ENCODE data around the gene DIS3. TPM values are rescaled to one million over a fixed set of nuclear protein-coding genes. Genes with fewer than 3 reads are reported as not detected.
"Not testable (repeated sequence)": the region's sequence is repeated elsewhere in the genome, so short reads cannot be mapped to it uniquely, and the experiment has no call there.

DIS3 gene
- total RNA-seq, 1 experiment from 2014 or later, result 41.3 TPM

GRCh38 chr13:72774019-72774418, 7.7 kb downstream of the DIS3 start:
- H3K36me3 ChIP-seq, result peaks cover 89% of the 10 kb centered on the region

DNA sequence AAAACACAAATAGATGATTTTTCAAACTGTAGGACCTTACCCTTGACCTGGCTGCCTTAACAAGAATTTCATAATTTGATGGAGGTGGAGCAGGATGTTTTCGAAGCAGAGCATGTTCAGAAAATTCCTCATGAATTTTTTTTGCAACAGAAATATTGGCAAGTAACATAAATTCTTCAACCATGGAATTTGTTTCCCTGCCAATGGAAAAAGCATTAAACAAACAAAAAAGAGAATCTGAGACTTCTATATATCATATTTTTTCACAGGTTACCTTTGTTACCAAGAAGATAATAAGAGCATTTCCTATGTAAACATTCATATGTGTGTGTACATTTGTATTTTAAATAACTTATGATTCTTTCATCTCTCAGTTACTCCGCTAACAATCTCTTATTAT, 18.3 kb downstream of the DIS3 start:
- Histone ChIP-seq H3K27ac (no peak overlapping the region), H3K4me3 (no peak overlapping the region), H3K9me3 (replicated peaks) (no peaks in the 10 kb centered on the region), H3K27me3 (no peaks in the 10 kb centered on the region), H3K36me3 (peaks cover 98% of the 10 kb centered on the region), H3K4me1 (no peaks in the 10 kb centered on the region)
- no peak for DNase-seq

More at GRCh38 chr13:72774019-72774418, 7.7 kb downstream of the DIS3 start:
- H3K9me3 ChIP-seq (replicated peaks), result no peaks in the 10 kb centered on the region
- no peak overlapping the region for H3K27ac ChIP-seq
- H3K4me1 ChIP-seq, result no peaks in the 10 kb centered on the region
- no peak for DNase-seq
- no peaks in the 10 kb centered on the region for H3K27me3 ChIP-seq
- no peak overlapping the region for H3K4me3 ChIP-seq

- Histone ChIP-seq H3K27me3 (no peaks in the 10 kb centered on the region), H3K4me1 (no peaks in the 10 kb centered on the region), H3K4me3 (no peak overlapping the region), H3K9me3 (replicated peaks) (no peaks in the 10 kb centered on the region), H3K36me3 (peaks cover 88% of the 10 kb centered on the region), H3K27ac (no peak overlapping the region)
- DNase-seq, result no peak
Observed at GRCh38 chr13:72760189-72760588, 21.5 kb downstream of the DIS3 start.

GRCh38 chr13:72757792-72758535, 23.7 kb downstream of the DIS3 start:
- H3K27ac ChIP-seq, result no peak overlapping the region
- H3K4me1 ChIP-seq, result no peaks in the 10 kb centered on the region
- H3K4me3 ChIP-seq, result no peak overlapping the region
- no peaks in the 10 kb centered on the region for H3K9me3 ChIP-seq (replicated peaks)
- no peaks in the 10 kb centered on the region for H3K27me3 ChIP-seq
- peaks cover 87% of the 10 kb centered on the region for H3K36me3 ChIP-seq
- DNase-seq, result no peak

DNA sequence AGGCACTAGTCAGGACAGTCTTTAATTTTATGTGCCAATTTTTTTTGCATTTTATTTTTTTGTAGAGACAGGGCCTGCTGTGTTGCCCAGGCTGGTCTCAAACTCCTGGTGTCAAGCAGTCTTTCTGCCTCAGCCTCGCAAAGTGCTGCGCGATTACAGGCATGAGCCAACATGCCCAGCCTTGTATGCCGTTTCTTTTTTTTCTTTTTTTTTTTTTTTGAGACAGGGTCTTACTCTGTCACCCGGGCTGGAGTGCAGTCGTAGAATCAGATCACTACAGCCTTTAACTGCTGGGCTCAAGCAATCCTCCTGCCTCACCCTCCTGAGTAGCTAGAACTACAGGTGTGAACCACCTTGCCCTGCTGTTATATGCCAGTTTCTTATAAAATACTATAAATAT, 27.6 kb downstream of the DIS3 start:
- Histone ChIP-seq H3K4me1 (no peaks in the 10 kb centered on the region), H3K9me3 (replicated peaks) (no peaks in the 10 kb centered on the region), H3K27ac (no peak overlapping the region), H3K4me3 (no peak overlapping the region), H3K36me3 (peaks cover 88% of the 10 kb centered on the region), H3K27me3 (no peaks in the 10 kb centered on the region)
- DNase-seq, result no peak

DNA sequence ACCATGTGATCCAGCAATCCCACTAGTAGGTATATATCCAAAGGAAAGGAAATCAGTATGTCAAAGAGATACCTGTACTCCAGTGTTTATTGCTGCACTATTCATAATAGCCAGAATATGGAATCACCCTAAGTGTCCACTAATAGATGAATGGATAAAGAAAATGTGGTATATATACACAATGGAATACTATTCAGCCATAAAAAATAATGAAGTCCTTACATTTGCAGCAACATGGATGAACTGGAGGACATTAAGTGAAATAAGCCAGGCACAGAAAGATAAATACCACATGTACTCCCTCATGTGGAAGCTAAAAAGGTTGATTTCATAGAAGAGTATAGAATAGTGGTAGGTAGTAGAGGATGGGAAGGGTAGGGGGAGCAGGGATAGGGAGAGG, 30.5 kb downstream of the DIS3 start:
- H3K36me3 ChIP-seq, result peaks cover 88% of the 10 kb centered on the region
- H3K27ac ChIP-seq, result no peak overlapping the region
- no peak overlapping the region for H3K4me3 ChIP-seq
- no peak for DNase-seq
- no peaks in the 10 kb centered on the region for H3K4me1 ChIP-seq
- H3K27me3 ChIP-seq, result no peaks in the 10 kb centered on the region
- H3K9me3 ChIP-seq (replicated peaks), result no peaks in the 10 kb centered on the region

GRCh38 chr13:72745260-72745659, 36.4 kb downstream of the DIS3 start:
- no peaks in the 10 kb centered on the region for H3K4me1 ChIP-seq
- no peak overlapping the region for H3K27ac ChIP-seq
- no peaks in the 10 kb centered on the region for H3K27me3 ChIP-seq
- H3K4me3 ChIP-seq, result no peak overlapping the region
- peaks cover 69% of the 10 kb centered on the region for H3K36me3 ChIP-seq
- no peaks in the 10 kb centered on the region for H3K9me3 ChIP-seq (replicated peaks)
- no peak for DNase-seq

DNA sequence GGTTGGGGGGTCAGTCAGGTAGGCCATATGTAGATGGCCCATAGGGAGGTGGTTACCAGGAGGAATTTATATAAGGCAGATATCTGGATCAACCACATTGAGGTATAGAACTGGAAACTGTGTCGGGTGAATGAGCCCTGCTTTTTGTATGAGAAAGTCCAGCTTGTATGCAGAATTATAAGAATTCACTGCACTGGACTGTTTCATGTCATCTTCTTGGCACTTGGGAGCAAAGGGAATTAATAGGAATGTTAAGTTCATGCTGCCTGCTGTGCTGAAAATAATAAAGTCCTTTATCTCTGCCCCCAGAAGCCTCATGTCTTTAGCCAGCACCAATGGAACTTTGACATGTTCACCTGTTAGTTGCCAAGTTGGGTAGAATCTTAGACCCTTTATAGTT, 41.7 kb downstream of the DIS3 start:
- no peaks in the 10 kb centered on the region for H3K27me3 ChIP-seq
- no peak for DNase-seq
- no peaks in the 10 kb centered on the region for H3K4me1 ChIP-seq
- no peak overlapping the region for H3K4me3 ChIP-seq
- no peak overlapping the region for H3K27ac ChIP-seq
- peaks cover 60% of the 10 kb centered on the region for H3K36me3 ChIP-seq
- no peaks in the 10 kb centered on the region for H3K9me3 ChIP-seq (replicated peaks)

GRCh38 chr13:72737033-72737432, 44.7 kb downstream of the DIS3 start:
- Histone ChIP-seq H3K9me3 (replicated peaks) (no peaks in the 10 kb centered on the region), H3K4me3 (no peak overlapping the region), H3K36me3 (peaks cover 60% of the 10 kb centered on the region), H3K27me3 (no peaks in the 10 kb centered on the region), H3K4me1 (no peaks in the 10 kb centered on the region), H3K27ac (no peak overlapping the region)
- no peak for DNase-seq

- peak overlapping the region; percentile 75 for H3K27ac ChIP-seq
Observed at GRCh38 chr13:72728290-72728605, 53.5 kb downstream of the DIS3 start.

DNA sequence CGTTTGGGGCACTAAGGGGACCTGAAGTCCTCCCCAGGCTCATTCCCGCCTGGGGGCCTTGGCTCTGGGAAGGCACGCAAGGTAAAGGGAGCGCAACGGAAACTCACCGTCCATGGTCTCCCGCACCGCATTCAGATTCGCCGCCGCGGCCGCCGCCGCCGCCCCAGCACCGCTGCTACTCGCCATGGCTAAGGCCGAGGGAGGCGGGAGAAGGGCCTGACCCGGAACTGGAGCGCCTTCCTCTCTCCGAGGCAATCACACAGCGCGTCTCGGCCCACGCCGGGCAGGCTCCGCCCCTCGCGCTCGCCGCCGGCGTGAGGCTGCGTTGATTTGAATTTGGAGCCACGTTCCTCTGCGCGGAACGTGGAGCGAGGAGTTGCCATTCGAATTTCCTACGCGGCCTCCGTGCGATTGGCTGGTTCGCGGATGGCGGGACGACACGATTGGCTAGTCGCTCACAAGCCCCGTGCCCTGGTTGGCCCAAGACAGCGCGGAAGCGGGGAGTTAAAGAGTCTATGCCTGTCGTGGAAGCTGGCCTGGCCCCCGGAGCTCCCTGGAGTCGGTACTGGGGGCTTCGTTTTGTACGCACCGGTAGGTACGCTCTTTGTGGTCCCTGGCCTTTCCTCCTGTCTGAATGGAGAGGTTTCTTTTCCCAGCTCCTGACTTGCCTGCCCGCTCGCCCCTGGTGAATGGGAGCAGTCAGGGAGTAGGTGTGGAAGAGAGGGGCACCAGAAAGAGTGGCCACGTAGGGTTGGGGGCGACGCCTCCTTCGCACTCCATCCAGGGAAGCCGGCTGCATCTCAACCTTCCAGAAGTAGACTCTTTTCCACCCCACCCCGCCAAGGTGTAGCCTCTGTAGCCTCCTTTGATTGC, 54.0 kb downstream of the DIS3 start, which contains the start of the genes BORA and MZT1:
BORA (plus strand) TSS at position 507 of the 873 bp plus-strand sequence. CDS start 1,018 bp downstream, outside the sequence.
MZT1 (minus strand) TSS at position 213 of the 873 bp plus-strand sequence; CDS start at position 186, 27 bp downstream.
- Histone ChIP-seq H3K36me3 (peaks cover 39% of the 10 kb centered on the region), H3K27me3 (no peaks in the 10 kb centered on the region), H3K4me1 (no peaks in the 10 kb centered on the region), H3K4me3 (peak within 1 kb of the TSS; percentile 83), H3K9me3 (replicated peaks) (no peaks in the 10 kb centered on the region), H3K27ac (peak within 1 kb of the TSS; percentile 75)
- peak; percentile 96 to 97 for DNase-seq

More at GRCh38 chr13:72728290-72728605, 53.5 kb downstream of the DIS3 start:
- Histone ChIP-seq H3K4me3 (peak overlapping the region; percentile 83), H3K27me3 (no peaks in the 10 kb centered on the region), H3K36me3 (peaks cover 40% of the 10 kb centered on the region), H3K9me3 (replicated peaks) (no peaks in the 10 kb centered on the region), H3K4me1 (no peaks in the 10 kb centered on the region)
- DNase-seq, result no peak

GRCh38 chr13:72726726-72727416, 54.8 kb downstream of the DIS3 start:
- no peaks in the 10 kb centered on the region for H3K27me3 ChIP-seq
- peaks cover 36% of the 10 kb centered on the region for H3K36me3 ChIP-seq
- peak overlapping the region; percentile 75 for H3K27ac ChIP-seq
- DNase-seq, result peak; percentile 56 to 57
- no peaks in the 10 kb centered on the region for H3K4me1 ChIP-seq
- H3K9me3 ChIP-seq (replicated peaks), result no peaks in the 10 kb centered on the region
- peak overlapping the region; percentile 83 for H3K4me3 ChIP-seq

- H3K9me3 ChIP-seq (replicated peaks); H3K27ac ChIP-seq; DNase-seq; H3K4me1 ChIP-seq; H3K27me3 ChIP-seq: not testable (repeated sequence)
- peak overlapping the region; percentile 83 for H3K4me3 ChIP-seq
- peaks cover 36% of the 10 kb centered on the region for H3K36me3 ChIP-seq
Observed at GRCh38 chr13:72726185-72726584, 55.5 kb downstream of the DIS3 start.

GRCh38 chr13:72716776-72717175, 64.9 kb downstream of the DIS3 start:
- peaks cover 82% of the 10 kb centered on the region for H3K36me3 ChIP-seq

More at GRCh38 chr13:72716776-72717175, 64.9 kb downstream of the DIS3 start:
- H3K27me3 ChIP-seq, result no peaks in the 10 kb centered on the region
- no peak overlapping the region for H3K27ac ChIP-seq
- no peak for DNase-seq
- H3K4me1 ChIP-seq, result no peaks in the 10 kb centered on the region
- H3K9me3 ChIP-seq (replicated peaks), result no peaks in the 10 kb centered on the region
- no peak overlapping the region for H3K4me3 ChIP-seq
